NCI-H1048 (cell line): ENCODE results near the gene RP9.

Experiments used
- DNase-seq: peaks from one replicate; lab custom pipeline; 2025; lab: John Stamatoyannopoulos, UW

The RP9 gene

GRCh38 chr7:33109005-33109757 lies at the start of gene RP9:
RP9 (minus strand) TSS chr7:33109404; CDS start chr7:33109372, 32 bp downstream.
- DNase-seq: peak; percentile 87

GRCh38 chr7:33157781-33158180 lies 48.6 kb upstream of the RP9 start:
- DNase-seq: no peak

DNA sequence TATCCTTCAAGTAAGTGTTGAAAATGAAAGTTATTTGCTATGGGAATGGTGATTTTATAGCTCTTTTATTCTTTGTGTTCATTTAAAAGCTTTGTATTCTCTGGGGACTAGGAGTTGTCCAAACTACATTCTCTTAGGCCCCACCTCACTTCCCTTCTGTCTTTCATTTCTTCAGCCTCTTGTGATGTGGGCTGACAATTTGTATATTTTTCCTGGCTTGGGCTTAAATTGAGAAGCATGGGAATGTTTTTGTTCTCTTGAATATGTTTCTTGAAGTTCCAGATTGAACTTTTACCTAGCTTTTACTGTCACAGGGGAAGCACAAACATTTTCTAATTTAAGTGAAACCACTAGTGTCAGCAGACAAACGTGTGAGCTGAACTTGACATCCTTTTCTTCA lies 48.1 kb upstream of the RP9 start:
- no peak for DNase-seq

- no peak for DNase-seq
Observed at GRCh38 chr7:33156441-33156840, 47.2 kb upstream of the RP9 start.

- DNase-seq: no peak
Observed at GRCh38 chr7:33155811-33156210, 46.6 kb upstream of the RP9 start.

DNA sequence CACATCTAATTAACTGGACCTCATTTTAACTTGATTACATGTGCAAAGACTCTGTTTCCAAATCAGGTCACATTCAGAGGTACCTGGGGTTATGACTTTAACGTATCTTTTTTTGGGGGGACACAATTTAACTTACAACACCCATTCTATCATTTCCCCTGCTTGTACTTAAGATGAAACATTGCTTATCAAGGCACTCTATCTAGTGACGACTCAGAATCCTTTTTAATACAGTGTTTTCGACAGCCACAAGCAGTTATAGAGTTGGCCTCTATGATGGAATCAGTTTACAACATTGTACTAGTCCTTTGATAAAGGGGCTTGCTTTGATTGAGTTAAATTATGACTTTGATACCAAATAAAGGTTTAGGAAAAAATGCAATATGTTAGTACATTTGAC lies 42.9 kb upstream of the RP9 start:
- DNase-seq: no peak

- no peak for DNase-seq
Observed at GRCh38 chr7:33145156-33145555, 36.0 kb upstream of the RP9 start.

GRCh38 chr7:33143996-33144718 lies 35.0 kb upstream of the RP9 start:
- no peak for DNase-seq

DNA sequence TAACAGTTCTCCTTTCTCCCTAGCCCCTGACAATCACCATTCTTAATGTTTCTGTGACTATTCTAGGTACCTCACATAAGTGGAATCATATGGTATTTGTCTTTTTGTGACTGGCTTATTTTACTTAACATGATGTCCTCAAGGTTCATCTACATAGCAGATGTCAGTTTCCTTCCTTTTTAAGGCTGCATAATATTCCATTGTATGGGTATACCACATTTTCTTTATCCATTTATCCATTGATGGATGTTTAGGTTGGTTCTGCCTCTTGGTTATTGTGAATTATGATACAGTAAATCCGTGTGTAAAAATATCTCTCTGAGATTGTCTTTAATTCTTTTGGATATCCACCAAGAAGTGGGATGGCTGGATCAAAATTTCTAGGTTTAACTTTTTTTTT lies 33.4 kb upstream of the RP9 start:
- DNase-seq: no peak

DNA sequence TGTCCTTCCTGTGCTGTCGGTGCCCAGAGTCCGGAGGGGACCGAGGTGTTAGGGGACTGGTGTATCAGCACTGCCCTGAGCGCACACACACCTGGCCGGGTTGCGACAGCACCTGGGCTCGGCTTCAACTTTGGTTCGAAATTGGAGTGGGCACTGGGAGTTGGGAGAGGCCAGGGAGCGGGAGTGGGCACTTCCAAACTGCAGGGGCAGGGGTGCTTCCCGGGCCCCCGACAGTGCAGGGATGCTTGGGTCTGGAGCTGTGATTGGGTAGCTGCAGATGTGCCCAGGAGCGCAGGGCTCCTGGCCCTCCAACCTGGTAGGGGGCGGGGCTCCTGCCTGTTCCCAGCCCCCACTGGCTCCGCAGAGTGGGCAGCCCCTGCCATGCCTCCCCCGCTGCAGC lies 27.9 kb upstream of the RP9 start:
- DNase-seq: no peak

DNA sequence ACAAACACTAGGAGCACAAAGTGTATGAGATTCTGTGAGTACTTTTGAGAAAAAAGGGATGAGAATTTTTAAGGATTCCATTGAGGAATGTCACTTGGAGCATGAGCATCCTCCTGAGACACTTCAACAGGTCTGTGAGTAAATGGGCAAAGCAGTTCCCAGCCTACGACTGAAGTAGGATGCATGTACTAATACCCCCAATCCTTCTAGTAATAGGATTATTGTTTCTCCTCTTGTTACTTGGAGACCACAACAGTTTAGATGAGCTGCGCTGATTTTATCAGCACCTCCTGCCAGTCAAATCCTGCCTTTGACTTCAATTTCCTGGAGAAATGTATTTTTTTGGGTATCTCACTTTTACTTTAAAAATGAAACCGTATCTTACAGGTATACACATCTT lies 21.0 kb upstream of the RP9 start:
- DNase-seq: no peak

DNA sequence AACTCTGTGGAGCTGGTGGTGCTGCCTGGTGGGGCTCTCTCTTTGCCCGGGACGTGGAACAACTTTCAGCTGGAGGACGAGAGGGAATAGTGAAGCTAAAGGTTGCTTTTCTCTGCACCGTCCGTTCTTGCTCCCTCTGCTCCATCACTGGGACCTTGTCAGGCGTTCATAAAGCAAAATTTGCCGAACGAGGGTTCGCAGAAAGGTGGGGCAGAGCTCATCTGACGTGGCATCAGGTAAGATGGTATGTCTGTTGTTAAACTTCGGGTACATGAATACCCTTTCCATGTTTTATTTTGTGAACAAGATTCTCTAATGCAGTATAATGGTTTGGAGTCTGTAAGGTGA lies 20.6 kb upstream of the RP9 start:
- no peak for DNase-seq

DNA sequence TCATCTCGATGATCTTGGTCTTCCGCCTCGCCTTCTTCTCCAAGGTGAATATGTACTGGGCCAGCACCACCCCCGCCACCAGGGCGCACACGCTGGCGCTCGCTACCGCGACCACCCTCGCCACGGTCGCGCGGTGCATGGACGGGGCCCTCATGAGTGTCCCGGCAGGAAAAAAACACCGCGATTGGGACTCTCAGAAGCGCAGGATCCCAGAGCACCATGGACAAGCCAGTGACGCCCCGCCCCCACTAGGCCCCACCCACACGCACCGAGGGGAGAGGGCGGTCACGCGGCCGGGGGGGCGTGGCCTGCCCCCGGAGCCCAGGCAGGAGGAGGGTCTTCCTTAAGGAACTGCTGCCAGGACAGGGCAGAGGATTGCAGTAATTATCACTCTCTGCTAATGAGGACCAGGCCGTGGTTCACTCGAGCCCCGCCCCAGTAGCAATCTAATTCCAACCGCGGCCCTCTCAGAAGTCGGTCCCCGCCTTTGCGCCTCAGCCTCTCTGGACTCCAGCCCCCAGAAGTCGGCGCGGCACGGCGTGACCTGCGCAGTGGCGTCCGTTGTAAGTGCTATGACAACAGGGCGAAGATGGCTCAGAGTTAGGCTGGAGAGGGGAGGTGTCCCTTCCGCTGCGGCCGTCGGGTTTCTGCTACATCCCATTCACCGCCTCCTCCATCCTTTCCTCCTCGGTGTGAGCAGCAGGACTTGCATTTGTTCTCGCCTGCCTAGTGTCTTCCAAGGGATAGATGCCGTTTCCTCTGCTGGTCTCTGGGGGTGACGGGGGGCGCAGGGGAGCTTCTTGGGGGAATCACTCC lies 20.0 kb upstream of the RP9 start, which contains the start of gene BBS9:
BBS9 (plus strand) TSS at position 575 of the 816 bp plus-strand sequence. CDS start 16,689 bp downstream, outside the sequence.
- peak; percentile 98 for DNase-seq

GRCh38 chr7:33128631-33128989 lies 19.4 kb upstream of the RP9 start:
- no peak for DNase-seq

DNA sequence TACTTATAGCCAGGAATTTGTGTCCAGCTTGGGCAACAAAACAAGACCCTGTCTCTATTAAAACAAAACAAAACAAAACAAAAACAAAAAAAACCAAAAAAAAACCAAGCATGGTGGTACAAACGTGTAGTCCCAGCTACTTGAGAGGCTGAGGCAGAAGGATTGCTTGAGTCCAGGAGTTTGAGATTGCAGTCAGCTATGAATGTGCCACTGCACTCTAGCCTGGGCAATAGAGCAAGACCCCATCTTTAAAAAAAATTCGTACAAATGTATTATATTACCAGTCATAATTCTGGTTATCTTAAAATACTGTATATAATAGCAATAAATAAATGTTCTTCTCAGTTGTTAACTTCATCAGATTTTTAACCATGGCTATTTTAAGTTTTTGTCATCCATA lies 17.9 kb upstream of the RP9 start:
- DNase-seq: no peak

DNA sequence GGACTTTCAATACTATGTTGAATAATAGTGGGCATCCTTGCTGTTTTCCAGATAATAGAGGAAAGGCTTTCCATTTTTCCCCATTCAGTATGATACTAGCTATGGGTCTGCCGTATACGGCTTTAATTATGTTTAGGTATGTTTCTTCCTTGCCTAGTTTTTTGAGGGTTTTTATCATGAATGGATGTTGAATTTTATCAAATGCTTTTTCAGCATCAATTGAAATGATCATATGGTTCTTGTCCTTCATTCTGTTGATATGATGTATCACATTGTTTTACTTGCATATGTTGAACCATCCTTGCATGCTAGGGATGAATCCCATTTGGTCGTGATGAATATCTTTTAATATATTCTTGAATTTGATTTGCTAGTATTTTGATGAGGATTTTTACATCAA lies 9.2 kb upstream of the RP9 start:
- DNase-seq: no peak

DNA sequence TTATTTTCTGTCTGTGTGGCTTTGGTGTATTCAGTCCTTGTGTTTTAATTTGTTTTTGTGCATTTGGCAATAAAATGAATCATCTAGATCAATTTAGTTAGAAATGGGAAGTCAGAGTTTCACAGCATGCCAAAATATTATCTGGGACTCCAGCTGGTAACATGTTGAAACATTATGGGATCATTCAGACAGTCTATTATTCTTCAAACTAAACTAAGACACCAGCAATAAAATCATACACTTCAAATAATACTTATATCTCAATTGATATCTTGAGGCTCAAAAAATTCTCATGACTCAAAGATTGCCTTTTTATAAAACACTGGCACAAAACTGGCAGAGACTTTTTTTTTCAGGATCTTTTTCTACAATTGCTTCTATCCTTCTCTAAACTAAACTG lies 5.8 kb upstream of the RP9 start:
- no peak for DNase-seq

GRCh38 chr7:33111614-33112013 lies 2.4 kb upstream of the RP9 start:
- DNase-seq: no peak

DNA sequence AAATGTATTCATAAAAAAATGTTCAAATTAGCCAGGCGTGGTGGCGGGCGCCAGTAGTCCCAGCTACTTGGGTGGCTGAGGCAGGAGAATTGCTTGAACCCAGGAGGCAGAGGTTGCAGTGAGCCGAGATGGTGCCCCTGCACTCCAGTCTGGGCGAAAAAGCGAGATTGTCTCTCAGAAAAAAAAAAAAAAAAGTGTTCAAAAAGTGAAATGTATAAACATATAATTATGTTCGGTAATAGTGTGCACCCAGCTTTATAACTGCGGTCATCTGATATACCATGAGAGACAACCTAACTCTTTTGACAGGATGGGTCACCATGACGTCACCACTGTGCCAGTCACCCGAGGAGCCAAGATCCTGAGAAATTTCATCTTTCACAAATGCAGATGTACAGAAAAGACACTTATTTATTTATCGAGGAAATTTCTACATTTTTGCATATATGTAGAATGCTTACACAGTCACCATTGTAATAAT lies 594 bp upstream of the RP9 start:
- no peak for DNase-seq

DNA sequence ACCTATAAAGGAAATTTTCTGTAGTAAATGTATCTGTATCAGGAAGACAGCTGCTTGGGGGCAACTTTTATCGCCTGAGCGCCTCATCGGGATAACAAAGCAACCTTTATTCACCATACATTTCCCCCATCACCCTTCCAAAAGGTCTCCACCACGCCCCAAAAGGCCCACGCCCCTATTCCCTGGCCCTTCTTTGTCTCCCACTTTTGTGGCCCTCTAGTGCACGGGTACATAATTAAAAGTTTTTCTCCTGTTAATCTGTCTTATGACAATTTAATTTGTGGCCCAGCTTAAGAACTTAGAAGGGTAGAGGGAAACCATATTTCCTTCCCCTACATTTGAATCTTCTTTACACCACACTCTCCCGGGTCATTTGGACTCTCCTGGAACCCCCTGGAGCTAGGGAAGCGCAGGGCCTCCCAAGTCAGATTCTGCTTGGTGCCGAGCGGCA lies 625 bp downstream of the RP9 start:
- no peak for DNase-seq

DNA sequence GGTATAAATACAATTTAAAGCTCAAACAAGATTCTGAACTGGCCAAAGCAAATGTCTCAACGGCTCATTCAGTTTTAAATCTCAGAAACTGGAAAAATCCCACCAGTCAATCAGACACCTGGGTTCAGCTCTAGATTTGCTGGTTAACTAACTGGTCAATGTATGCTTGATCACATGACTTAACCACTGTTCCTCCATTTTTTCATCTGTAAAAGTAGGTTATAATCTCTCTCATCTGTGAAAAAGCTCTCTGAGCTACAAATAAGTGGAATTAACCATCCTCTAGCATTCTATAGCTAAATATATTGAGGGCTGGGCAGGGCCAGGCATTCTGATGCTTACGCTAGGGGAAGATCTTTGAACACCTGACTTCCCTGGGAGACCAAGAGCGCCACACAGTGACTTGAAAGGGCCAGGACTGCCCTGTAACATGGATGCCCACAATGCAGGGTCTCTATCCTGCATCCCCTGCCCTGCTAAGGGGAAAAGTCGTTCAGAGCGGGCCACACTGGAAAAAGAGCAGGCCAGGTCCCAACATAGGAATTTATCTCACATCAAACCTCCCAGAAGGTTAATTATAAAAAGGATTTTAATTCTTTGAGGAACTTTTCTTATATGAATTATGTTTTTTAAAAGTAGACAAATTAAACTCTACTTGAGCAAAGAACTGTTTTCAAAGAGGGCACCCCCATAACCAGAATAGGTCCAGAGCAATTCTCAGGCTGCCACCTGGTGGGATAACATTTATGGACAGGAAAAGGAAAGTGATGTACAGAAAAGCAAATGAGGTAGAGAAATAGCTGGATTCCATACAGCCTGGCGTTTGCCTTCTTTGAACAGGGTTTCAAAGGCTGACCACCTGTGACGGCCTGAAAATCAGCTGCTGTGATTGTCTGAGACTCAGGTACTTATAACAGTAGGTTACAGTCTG lies 1.8 kb downstream of the RP9 start:
- DNase-seq: no peak

- no peak for DNase-seq
Observed at GRCh38 chr7:33101906-33102305, 7.3 kb downstream of the RP9 start.
